PFSK-1 (cell line): Measurements from ENCODE around the gene NUDT15.

Experiments used
- FOXP2 ChIP-seq: optimal IDR thresholded peaks from 2 replicates; pipeline ENCODE3; 2011; ENCODE audit warnings: borderline replicate concordance, control low read depth, inconsistent platforms; ENCODE audit not compliant: insufficient read depth; ENCODE audit errors: extremely low read length, extremely low read depth
- POLR2AphosphoS5 ChIP-seq: IDR thresholded peaks from 2 replicates; pipeline ENCODE4 v1.6.1; 2012; ENCODE audit warnings: low read depth, mild to moderate bottlenecking, control low read depth, low read length, moderate library complexity
- REST ChIP-seq, 2 experiments: IDR thresholded peaks; 2 replicates each; pipeline versions ENCODE4 v1.6.1 to v1.8.0; 2011 to 2012; ENCODE audit warnings: low read depth in 2 of 2, low read length in 2 of 2, control low read depth in 1 of 2, inconsistent platforms in 1 of 2, mild to moderate bottlenecking in 1 of 2, moderate library complexity in 1 of 2; ENCODE audit not compliant: insufficient read depth in 1 of 2
- SIN3A ChIP-seq: IDR thresholded peaks from 2 replicates; pipeline ENCODE4 v1.6.1; 2012; ENCODE audit warnings: mild to moderate bottlenecking, low read length, moderate library complexity, borderline replicate concordance; ENCODE audit not compliant: insufficient read depth
- TAF1 ChIP-seq: IDR thresholded peaks from 2 replicates; pipeline ENCODE4 v1.6.1; 2012; ENCODE audit warnings: low read length, control low read depth, borderline replicate concordance; ENCODE audit not compliant: insufficient read depth

DNA sequence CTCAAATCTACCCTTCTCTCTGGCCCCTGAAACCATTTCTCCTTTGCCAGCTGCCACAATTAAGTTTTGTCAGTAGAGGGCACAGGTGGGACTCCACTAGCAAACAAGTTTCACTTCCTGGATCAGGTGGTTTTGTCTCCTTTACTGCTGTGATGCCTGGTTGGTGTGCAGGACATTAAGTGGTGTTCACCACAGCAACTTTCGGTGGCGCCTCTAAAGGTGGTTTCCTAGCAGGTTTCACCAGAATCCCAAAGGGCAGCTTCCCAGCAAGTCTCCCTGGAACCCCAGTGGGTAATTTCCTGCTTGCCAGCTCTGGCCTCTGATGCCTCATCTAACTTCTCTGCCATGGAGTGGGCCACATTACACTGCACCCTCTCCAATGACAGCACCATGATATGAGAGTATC is 40.7 kb downstream of the NUDT15 start:
- TF ChIP-seq REST (IDR thresholded peaks at IDR 0.05; ENCODE audit: insufficient read depth in 1 of 2, low read depth in 2 of 2, low read length in 2 of 2) (no peak), POLR2AphosphoS5 (no peak), SIN3A (no peak), TAF1 (no peak), FOXP2 (no peak)
